H1 (cell line): Measurements from ENCODE around the gene DMC1. TPM values are rescaled to one million over a fixed set of nuclear protein-coding genes. Genes with fewer than 3 reads are reported as not detected.

ENCODE experiments used
- CTCF ChIA-PET: fragments of 300-600 bp; sonication (Branson Sonifier 250); formaldehyde crosslinking; loops from one replicate; lab custom pipeline; 2021; ENCODE audit not compliant: partially characterized antibody; lab: Charles Lee
- POLR2A ChIA-PET: fragments of 300-600 bp; sonication (Branson Sonifier 250); formaldehyde crosslinking; loops from one replicate; lab custom pipeline; 2021; ENCODE audit warnings: inconsistent platforms; ENCODE audit not compliant: partially characterized antibody; lab: Charles Lee
- DNase-seq, 2 experiments: peaks; one replicate each; pipeline versions ENCODE4 v3.0.0 to v3.0.0-alpha.2; 2010 to 2022; ENCODE audit warnings: low spot score in 2 of 2, low read depth in 1 of 2, mixed read lengths in 1 of 2
- FAIRE-seq: peaks from 2 replicates; lab custom pipeline; 2011; peaks lifted over from hg19 to GRCh38; lab: Jason Lieb, UNC
- H2AFZ ChIP-seq: 2 replicates; pipeline ENCODE4 v1.8.1; 2012; ENCODE audit warnings: low read length, inconsistent platforms
- H2AK5ac ChIP-seq: 2 replicates; pipeline ENCODE4 v1.6.1; 2013; ENCODE audit warnings: low read depth, low read length
- H2BK120ac ChIP-seq: replicated peaks from 2 replicates; pipeline ENCODE3; 2013; ENCODE audit warnings: low read depth, low read length, inconsistent platforms
- H2BK12ac ChIP-seq: 2 replicates; pipeline ENCODE4 v1.6.1; 2013; ENCODE audit warnings: low read depth, low read length
- H2BK15ac ChIP-seq: 2 replicates; pipeline ENCODE4 v1.6.1; 2013; ENCODE audit warnings: low read length
- H2BK20ac ChIP-seq: 2 replicates; pipeline ENCODE4 v1.6.1; 2013; ENCODE audit warnings: low read length
- H2BK5ac ChIP-seq: 2 replicates; pipeline ENCODE4 v1.6.1; 2013; ENCODE audit warnings: low read depth, low read length
- H3K14ac ChIP-seq: 2 replicates; pipeline ENCODE4 v1.6.1; 2013; ENCODE audit warnings: inconsistent platforms; ENCODE audit not compliant: insufficient read length
- H3K18ac ChIP-seq: 2 replicates; pipeline ENCODE4 v1.6.1; 2013; ENCODE audit warnings: low read length; ENCODE audit errors: extremely low read depth
- H3K23ac ChIP-seq: 2 replicates; pipeline ENCODE4 v1.6.1; 2013; ENCODE audit warnings: inconsistent platforms; ENCODE audit not compliant: insufficient read length
- H3K23me2 ChIP-seq: 2 replicates; pipeline ENCODE4 v1.6.1; 2013; ENCODE audit warnings: low read depth, low read length
- H3K27ac ChIP-seq: 2 replicates; pipeline ENCODE4 v1.6.1; 2011; ENCODE audit warnings: low read depth, low read length, inconsistent platforms
- H3K27me3 ChIP-seq, 4 experiments: replicated peaks in 1 of 4; 1 replicate in 1 of 4; 2 replicates in 3 of 4; pipeline versions ENCODE4 v1.6.1 to v1.8.1; 2011 to 2013; ENCODE audit warnings: low read length in 3 of 4, mild to moderate bottlenecking in 3 of 4, inconsistent platforms in 2 of 4, mixed read lengths in 2 of 4, moderate library complexity in 1 of 4; ENCODE audit not compliant: control insufficient read depth in 3 of 4, insufficient read depth in 3 of 4; ENCODE audit errors: extremely low read depth in 1 of 4
- H3K36me3 ChIP-seq, 4 experiments: 2 replicates each; pipeline versions ENCODE4 v1.6.1 to v1.8.1; 2011 to 2013; ENCODE audit warnings: mild to moderate bottlenecking in 4 of 4, low read length in 3 of 4, moderate library complexity in 2 of 4, control low read depth in 1 of 4, inconsistent platforms in 1 of 4; ENCODE audit not compliant: insufficient read depth in 4 of 4, control insufficient read depth in 2 of 4
- H3K4ac ChIP-seq: replicated peaks from 2 replicates; pipeline ENCODE3; 2013; ENCODE audit warnings: low read length, low read depth, mixed read lengths, inconsistent platforms; ENCODE audit not compliant: insufficient read length
- H3K4me1 ChIP-seq, 4 experiments: replicated peaks in 1 of 4; 1 replicate in 1 of 4; 2 replicates in 3 of 4; pipeline versions ENCODE4 v1.6.1 to v1.8.1; 2011 to 2013; ENCODE audit warnings: low read length in 3 of 4, inconsistent platforms in 2 of 4, mixed read lengths in 1 of 4; ENCODE audit not compliant: insufficient read depth in 4 of 4, control insufficient read depth in 3 of 4
- H3K4me2 ChIP-seq, 2 experiments: 2 replicates each; pipeline versions ENCODE4 v1.6.1 to v1.8.1; 2011 to 2013; ENCODE audit warnings: low read depth in 2 of 2, low read length in 2 of 2, control low read depth in 1 of 2, inconsistent platforms in 1 of 2, mild to moderate bottlenecking in 1 of 2; ENCODE audit not compliant: insufficient read depth in 1 of 2
- H3K4me3 ChIP-seq, 4 experiments: fragments of 200-600, 300-600 bp in 1 of 4; sonication (generic), shearing (Covaris generic), sonication (Bioruptor Twin) in 1 of 4; 2 replicates each; pipeline versions ENCODE4 v1.5.1 to v1.8.1; 2011 to 2016; ENCODE audit warnings: low read length in 4 of 4, low read depth in 3 of 4, control low read depth in 2 of 4, inconsistent platforms in 2 of 4, mild to moderate bottlenecking in 2 of 4, mixed read lengths in 1 of 4, moderate library complexity in 1 of 4; ENCODE audit not compliant: insufficient read depth in 2 of 4; ENCODE audit errors: extremely low read depth in 1 of 4
- H3K56ac ChIP-seq: replicated peaks from 2 replicates; pipeline ENCODE3; 2013; ENCODE audit warnings: low read depth, mild to moderate bottlenecking, mixed read lengths, low read length, inconsistent platforms; ENCODE audit not compliant: insufficient read length
- H3K79me1 ChIP-seq: 2 replicates; pipeline ENCODE4 v1.6.1; 2013; ENCODE audit warnings: low read depth, low read length, control low read depth
- H3K79me2 ChIP-seq, 2 experiments: 2 replicates each; pipeline versions ENCODE4 v1.6.1 to v1.8.1; 2012 to 2013; ENCODE audit warnings: low read length in 2 of 2, mild to moderate bottlenecking in 2 of 2, inconsistent platforms in 1 of 2; ENCODE audit not compliant: insufficient read depth in 2 of 2, control insufficient read depth in 1 of 2
- H3K9ac ChIP-seq, 4 experiments: replicated peaks in 1 of 4; 1 replicate in 1 of 4; 2 replicates in 3 of 4; pipeline versions ENCODE4 v1.6.1 to v1.8.1; 2011 to 2013; ENCODE audit warnings: low read depth in 3 of 4, low read length in 3 of 4, control low read depth in 2 of 4, mild to moderate bottlenecking in 2 of 4, moderate library complexity in 2 of 4, inconsistent platforms in 1 of 4; ENCODE audit errors: extremely low read depth in 1 of 4
- H3K9me3 ChIP-seq, 2 experiments: 2 replicates each; pipeline versions ENCODE4 v1.6.1 to v1.8.1; 2012 to 2013; ENCODE audit warnings: mild to moderate bottlenecking in 2 of 2, moderate library complexity in 2 of 2, control low read depth in 1 of 2, inconsistent platforms in 1 of 2, low read depth in 1 of 2, low read length in 1 of 2, mixed read lengths in 1 of 2; ENCODE audit not compliant: insufficient read depth in 2 of 2
- H4K20me1 ChIP-seq, 2 experiments: replicated peaks in 1 of 2; 2 replicates each; pipeline versions ENCODE3 to v1.8.1; 2011 to 2013; ENCODE audit warnings: inconsistent platforms in 2 of 2, low read length in 2 of 2, mild to moderate bottlenecking in 1 of 2; ENCODE audit not compliant: insufficient read depth in 2 of 2, control insufficient read depth in 1 of 2
- H4K5ac ChIP-seq: 2 replicates; pipeline ENCODE4 v1.6.1; 2013; ENCODE audit warnings: low read length, low read depth, mixed read lengths, inconsistent platforms; ENCODE audit not compliant: insufficient read length
- H4K8ac ChIP-seq: 2 replicates; pipeline ENCODE4 v1.8.0; 2013; ENCODE audit warnings: mild to moderate bottlenecking, moderate library complexity, low read length, inconsistent platforms; ENCODE audit not compliant: insufficient read depth; ENCODE audit errors: extremely low read depth
- H4K91ac ChIP-seq: replicated peaks from 2 replicates; pipeline ENCODE3; 2013; ENCODE audit warnings: low read length, mixed read lengths, inconsistent platforms; ENCODE audit not compliant: insufficient read length
- JUND ChIP-seq: IDR thresholded peaks from 2 replicates; pipeline ENCODE4 v1.6.1; 2011; ENCODE audit warnings: mild to moderate bottlenecking, improper control_type of control experiment, low read length
- WGBS, 2 experiments: shearing (Covaris generic) in 1 of 2; methylation state at CpG; one replicate each; pipeline versions ENCODE4 v1.1.6 to v1.1.7; 2013 to 2015; ENCODE audit warnings: low lambda C conversion rate in 2 of 2, mixed read lengths in 2 of 2, inconsistent platforms in 1 of 2, low coverage in 1 of 2, missing lambda C conversion rate in 1 of 2; ENCODE audit not compliant: insufficient replicate concordance in 2 of 2, insufficient coverage in 1 of 2, insufficient read length in 1 of 2; ENCODE audit errors: extremely low coverage in 1 of 2, missing lambda C conversion rate in 1 of 2; 5-methylcytosine and 5-hydroxymethylcytosine counted together
- polyA plus RNA-seq, 7 experiments: library from polyadenylated mRNA; depleted of rRNA in 3 of 7; stranded (reverse) in 5 of 7; unstranded in 2 of 7; fragments of >200 nt in 5 of 7; fragments of 200-250 nt in 2 of 7; gene quantifications; 1 replicate in 5 of 7; 2 replicates in 1 of 7; 4 replicates in 1 of 7; pipeline versions ENCODE4 v1.2.1 to v1.2.3, GENCODE V29; 2011 to 2013; ENCODE audit warnings: missing spikeins in 2 of 7, mixed read lengths in 2 of 7
- total RNA-seq: library from RNA; stranded (reverse); fragmentation: NEBNext Ultra II Directional; extraction: Animal tissue kit (Norgen Biotek cat#: 25700); gene quantifications from 2 replicates; pipeline ENCODE4 v1.2.1, GENCODE V29; 2021

The DMC1 gene
- total and polyA plus RNA-seq, 2 of the 8 experiments (the other 6 are each of a cell fraction or from before 2014, with no cell fraction given) = 3.8 to 7.2 TPM

- Histone ChIP-seq H3K4me1 (peaks cover 0 to 2% (median 0%) of the 10 kb centered on the region in 4 experiments; a peak in 2 of 7 replicates), H3K27ac (no peak overlapping the region), H3K56ac (no peak overlapping the region), H3K4me3 (no peak overlapping the region), H3K79me1 (no peaks in the 10 kb centered on the region), H2BK15ac (no peak overlapping the region), H3K18ac (no peak overlapping the region), H3K4me2 (no peak overlapping the region), H3K9ac (no peak overlapping the region), H3K27me3 (no peaks in the 10 kb centered on the region), H4K5ac (no peak overlapping the region), H4K8ac (no peak overlapping the region), H2BK5ac (no peak overlapping the region), H3K36me3 (no peaks in the 10 kb centered on the region), H3K23me2 (no peaks in the 10 kb centered on the region), H3K79me2 (no peaks in the 10 kb centered on the region), H2BK20ac (no peak overlapping the region), H3K14ac (no peak overlapping the region), H3K4ac (no peak overlapping the region), H2BK120ac (no peak overlapping the region), H2AK5ac (no peak overlapping the region), H4K20me1 (no peaks in the 10 kb centered on the region), H3K23ac (no peak overlapping the region), H4K91ac (no peak overlapping the region), H3K9me3 (no peaks in the 10 kb centered on the region), H2BK12ac (no peak overlapping the region), H2AFZ (no peak overlapping the region)
- no peak for FAIRE-seq
- POLR2A ChIA-PET = interaction anchor here (2.0 kb wide), 1 partner anchor 51 kb away, joined by 4 read pairs; the partner anchor contains the start of gene DMC1
- no peak for TF ChIP-seq JUND
- DNase-seq = no peak
- CTCF ChIA-PET = interaction anchor here (0.7 to 0.8 kb wide), 3 partner anchors 19 to 493 kb away, joined by 3 to 4 read pairs (median 3); no protein-coding TSS in a partner anchor
- 97% methylated on average over 2 of the region's 2 CpGs; no CpG with 5 or more reads in 1 of the 2 experiments for WGBS, 2 experiments
Measured at GRCh38 chr22:38519453-38520250, 50.3 kb downstream of the DMC1 start.
